K562 (cell line): Measurements from ENCODE around the gene PNISR.

Experiments
- CTCF ChIP-seq, 3 experiments: IDR thresholded peaks in 2 of 3; conservative IDR thresholded peaks in 1 of 3; 2 replicates each; pipeline ENCODE4 v1.5.1; 2011 to 2012; ENCODE audit warnings: low read length in 3 of 3, mild to moderate bottlenecking in 3 of 3, control low read depth in 2 of 3, improper control_type of control experiment in 1 of 3, inconsistent platforms in 1 of 3, low read depth in 1 of 3, mixed read lengths in 1 of 3, moderate library complexity in 1 of 3; ENCODE audit not compliant: insufficient read depth in 2 of 3
- HMG20A ChIP-seq: fragments of 450-650 bp; formaldehyde crosslinking; conservative IDR thresholded peaks from 2 replicates; pipeline ENCODE4 v1.4.0; 2020; ENCODE audit warnings: mild to moderate bottlenecking, mixed read lengths
- POLR2A ChIP-seq: fragments of 450-650 bp; conservative IDR thresholded peaks from 2 replicates; pipeline ENCODE4 v1.6.1; 2016

- TF ChIP-seq HMG20A (CRISPR knock-in tag) (no peak), POLR2A (no peak), CTCF (IDR thresholded peaks at IDR 0.05 in 2 of 3, conservative IDR thresholded peaks at IDR 0.05 in 1 of 3; ENCODE audit: insufficient read depth in 2 of 3, low read depth in 1 of 3, low read length in 3 of 3) (no peak)
These were observed 65.3 kb downstream of the PNISR start for GRCh38 chr6:99359800-99360199.
